HG03196 (cell line): ENCODE data around the gene CNTN1.

Experiments used
- ATAC-seq: cut with Tn5 transposase; IDR thresholded peaks from one replicate; pipeline ENCODE4 v1.9.1; 2021; ENCODE audit not compliant: unreplicated experiment

Gene CNTN1

DNA sequence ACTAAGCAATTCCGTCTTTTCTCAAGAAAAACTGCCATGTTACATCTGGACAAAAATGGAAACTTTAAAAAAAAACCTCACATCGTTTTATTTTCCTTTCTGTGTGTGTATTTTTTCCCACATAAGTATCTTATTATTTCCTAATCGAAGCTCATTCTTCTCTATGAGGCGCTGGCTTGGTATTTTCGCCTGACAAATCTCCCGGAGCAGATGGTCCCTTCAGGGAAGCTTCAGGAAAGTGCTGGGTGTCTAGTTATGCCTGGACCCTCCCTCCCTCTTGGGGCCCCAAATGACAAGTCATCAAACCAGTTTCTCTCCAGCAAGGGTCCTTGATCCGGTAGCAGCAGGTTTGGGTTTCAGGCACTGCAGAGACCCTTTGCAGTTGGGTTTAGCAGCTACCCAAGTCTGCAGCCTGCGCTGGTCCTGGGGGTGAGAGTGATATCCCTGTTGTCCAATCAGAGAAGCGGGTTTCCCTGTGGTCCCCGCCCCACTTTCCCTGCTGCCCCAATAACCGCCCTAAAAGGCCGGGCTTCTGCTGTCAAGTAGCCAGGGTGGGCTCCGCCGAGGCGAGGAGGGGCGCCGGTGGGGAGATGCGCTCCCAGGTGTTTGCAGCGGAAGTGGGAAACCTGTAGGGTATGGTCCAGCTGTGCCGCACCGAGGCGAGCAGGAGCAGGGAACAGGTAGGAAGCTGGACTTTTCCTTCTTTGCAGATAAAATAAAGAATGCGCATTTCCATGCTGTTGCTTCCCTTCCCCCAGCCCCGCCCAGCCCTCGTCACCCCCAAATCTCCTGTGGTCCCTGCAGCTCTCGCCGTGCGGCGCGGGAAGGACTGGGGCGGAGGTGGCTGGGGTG is at the start of gene CNTN1:
Gene CNTN1 (plus strand): TSS at position 527 of the 852 bp plus-strand sequence.
- no peak for ATAC-seq

GRCh38 chr12:40643506-40643905 is 48.7 kb upstream of the CNTN1 start:
- ATAC-seq = no peak

GRCh38 chr12:40643976-40644375 is 48.3 kb upstream of the CNTN1 start:
- ATAC-seq = no peak

GRCh38 chr12:40644708-40645107 is 47.5 kb upstream of the CNTN1 start:
- no peak for ATAC-seq

DNA sequence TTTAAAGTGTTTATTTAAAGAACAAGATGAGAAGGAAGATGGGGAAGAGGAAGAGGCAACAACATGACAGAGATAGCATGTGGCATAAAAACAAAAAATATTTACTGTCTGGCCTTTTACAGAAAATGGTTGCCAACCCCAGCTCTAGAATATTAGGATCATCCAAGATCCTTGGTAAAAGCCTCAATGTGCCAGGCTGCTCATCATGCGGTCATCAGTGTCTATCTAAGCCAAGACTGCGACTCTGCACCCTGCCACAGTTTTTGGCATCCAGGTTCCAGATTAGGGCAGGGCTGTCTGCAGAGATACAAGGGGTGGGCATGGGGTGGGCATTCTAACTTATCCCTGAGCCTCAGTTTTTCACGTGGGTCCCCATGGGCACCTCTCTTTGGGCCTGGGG is 46.9 kb upstream of the CNTN1 start:
- no peak for ATAC-seq

- no peak for ATAC-seq
Observed at GRCh38 chr12:40646456-40646855, 45.8 kb upstream of the CNTN1 start.

DNA sequence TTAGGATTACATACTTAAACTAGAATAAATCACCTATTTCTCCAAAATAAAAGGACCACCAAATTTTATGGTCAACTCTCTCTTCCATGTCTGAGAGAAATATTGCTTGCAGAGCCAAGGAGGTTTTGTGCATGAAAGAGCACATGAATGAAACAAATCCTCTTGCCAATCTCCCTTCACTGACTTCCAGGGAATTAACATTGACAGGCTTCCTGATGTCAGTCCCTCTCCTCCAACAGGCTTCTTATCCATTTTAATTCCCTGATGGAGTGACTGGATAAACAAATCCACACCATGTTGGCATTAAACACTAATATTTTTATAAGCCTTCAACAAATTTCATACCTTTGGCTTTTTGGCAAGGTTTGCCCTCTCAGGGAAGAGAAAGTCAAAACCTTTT is 45.3 kb upstream of the CNTN1 start:
- no peak for ATAC-seq

- ATAC-seq = no peak
Observed at GRCh38 chr12:40647651-40648050, 44.6 kb upstream of the CNTN1 start.

DNA sequence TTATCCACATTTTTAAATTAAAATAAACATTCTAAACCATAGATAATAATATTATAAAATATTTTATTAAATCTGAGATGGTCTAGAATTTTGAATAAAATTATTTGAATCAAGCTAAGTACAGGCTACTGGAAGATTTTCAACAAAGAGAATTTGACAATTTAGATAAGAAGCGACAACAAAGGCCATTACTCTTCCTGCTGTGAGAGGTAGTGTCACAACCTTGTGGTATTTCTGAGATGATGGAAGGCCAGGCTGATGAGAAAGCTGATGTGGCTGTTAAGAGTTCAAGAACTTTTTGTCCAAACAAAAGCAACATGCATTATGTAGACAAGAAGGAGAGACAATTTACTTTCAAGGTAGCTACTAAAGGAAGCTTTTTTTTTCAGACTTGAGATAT is 43.7 kb upstream of the CNTN1 start:
- ATAC-seq = no peak

GRCh38 chr12:40650038-40650704 is 42.1 kb upstream of the CNTN1 start:
- no peak for ATAC-seq

- ATAC-seq = no peak
Observed at GRCh38 chr12:40655451-40655850, 36.8 kb upstream of the CNTN1 start.

GRCh38 chr12:40662366-40662765 is 29.9 kb upstream of the CNTN1 start:
- no peak for ATAC-seq

DNA sequence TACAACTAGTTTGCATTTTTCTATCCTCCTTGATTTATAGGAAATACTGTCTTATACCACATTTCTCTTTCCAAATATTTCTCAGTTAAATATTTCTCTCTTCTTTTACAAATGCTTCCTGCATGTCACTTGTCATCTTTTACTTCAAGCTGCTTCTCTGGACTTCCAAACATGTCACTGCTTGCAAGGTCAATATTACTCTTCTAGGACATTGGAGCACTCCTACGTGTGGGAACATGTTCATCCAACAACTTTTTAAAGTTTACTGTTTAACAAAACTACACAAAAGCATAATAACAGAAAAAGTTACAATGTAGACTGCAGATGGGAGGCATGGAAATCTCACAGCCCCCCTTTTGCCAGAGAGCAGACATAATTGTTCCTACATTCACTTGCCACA is 28.5 kb upstream of the CNTN1 start:
- ATAC-seq = no peak

DNA sequence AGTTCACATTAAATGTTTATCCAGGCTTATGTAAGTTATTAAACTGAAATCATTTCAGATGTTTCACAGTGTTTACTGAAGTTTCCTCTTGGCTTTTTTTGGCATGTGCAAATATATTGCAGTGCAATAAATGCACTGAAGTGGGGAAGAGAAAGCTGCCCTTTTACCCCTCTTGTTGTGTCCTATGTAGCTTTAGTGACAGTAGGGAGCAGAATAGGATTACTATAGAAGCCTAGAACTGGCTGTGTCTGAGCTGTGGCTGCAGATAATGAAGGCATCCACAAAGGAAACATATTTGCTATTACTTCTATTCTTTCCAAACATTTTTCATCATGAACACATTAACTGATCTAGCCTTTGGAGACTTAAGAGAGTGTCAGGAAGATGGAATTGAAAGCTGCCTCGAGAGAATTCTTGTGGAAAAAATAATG is 24.1 kb upstream of the CNTN1 start:
- no peak for ATAC-seq

GRCh38 chr12:40672741-40673271 is 19.4 kb upstream of the CNTN1 start:
- no peak for ATAC-seq

DNA sequence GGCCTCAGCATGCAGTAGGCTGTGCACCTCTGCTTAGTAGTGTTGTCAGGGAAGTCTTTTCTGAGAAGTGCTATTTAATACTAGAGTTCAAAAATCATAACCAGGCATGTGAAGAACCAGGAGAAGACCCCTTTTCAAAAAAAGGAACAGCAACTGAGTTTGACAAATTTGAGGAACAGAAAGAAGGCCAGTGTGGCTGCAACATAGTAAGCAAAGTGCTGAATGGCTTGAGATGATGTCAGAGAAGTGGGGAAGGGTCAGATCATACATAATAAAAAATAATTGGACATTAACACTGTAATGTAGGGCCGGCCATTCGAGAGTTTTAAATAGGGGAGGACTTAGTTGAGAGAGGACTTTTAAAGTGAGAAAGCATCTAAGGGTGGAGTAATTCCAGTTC is 11.1 kb upstream of the CNTN1 start:
- no peak for ATAC-seq

DNA sequence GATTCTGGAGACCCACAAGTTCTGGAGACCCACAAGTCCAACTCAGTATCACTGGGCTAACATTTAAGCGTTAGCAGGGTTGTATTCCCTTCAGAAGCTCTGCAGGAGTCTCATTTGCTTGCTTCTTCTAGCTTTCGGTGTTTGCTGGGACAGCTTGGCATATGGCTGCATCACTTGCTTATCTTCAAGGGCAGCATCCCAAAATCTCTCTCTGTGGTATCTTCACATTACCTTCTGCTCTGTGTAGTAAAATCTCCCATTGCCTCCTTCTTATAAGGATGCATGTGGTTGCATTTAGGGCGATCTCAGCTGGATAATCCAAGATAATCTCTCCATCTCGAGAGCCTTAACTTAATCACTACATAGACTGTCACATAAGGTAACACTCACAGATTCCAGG is 7.3 kb upstream of the CNTN1 start:
- no peak for ATAC-seq

DNA sequence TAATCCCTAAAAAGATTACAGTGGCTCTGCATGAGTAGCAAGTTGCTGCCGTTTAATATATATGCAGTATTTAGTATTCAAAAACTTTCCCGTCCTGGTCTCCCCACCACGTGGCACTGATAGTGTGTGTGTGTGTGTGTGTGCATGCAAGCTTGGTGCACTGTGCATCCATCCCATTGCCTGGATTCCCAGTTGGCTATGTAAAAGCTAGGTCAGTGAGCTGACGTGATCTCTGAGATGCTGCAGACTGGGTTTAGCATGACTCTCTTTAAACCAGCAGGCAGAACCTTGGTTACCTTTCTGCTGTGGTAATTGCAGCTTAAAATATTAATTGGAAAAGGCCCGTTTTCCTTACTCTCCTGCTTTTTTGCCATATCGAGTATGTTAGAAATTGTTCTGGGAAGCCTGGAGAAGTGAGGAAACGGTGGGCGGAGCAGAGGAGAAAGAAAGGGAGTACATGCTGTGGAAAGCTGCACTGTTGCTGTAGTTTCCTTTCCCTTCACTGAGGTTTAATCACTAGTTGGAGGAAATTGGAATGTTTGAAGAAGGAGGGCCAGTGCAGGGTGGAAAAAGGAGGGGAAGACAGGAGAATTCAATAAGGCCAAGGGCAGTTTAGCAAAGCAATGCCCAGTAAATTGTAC is 4.0 kb upstream of the CNTN1 start:
- no peak for ATAC-seq

DNA sequence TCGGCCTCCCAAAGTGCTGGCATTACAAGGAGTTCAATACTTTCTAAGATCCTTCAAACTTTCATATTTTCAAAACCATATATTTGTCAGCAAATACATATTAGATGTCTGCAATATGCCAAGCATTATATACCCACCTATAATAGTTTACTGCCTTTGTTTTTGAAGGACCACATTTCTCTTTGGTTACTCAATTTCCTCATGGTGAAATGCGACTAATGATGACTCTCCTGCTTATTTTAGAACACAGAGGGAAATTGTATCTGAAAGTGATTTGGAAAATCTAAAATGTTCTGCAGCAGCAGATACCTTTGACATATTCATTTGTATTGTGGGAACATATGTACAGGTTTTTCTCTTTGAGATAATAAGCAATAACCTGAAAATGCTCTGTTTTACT is 2.7 kb upstream of the CNTN1 start:
- ATAC-seq = no peak

GRCh38 chr12:40692765-40693206 is 547 bp downstream of the CNTN1 start:
- ATAC-seq = no peak

GRCh38 chr12:40693207-40693821 is 1.1 kb downstream of the CNTN1 start:
- ATAC-seq = no peak
